Esophagus squamous epithelium (tissue), 5 donors: ENCODE measurements around the gene TSPAN9. TPM values are rescaled to one million over a fixed set of nuclear protein-coding genes. Genes with fewer than 3 reads are reported as not detected.

Experiments
- DNase-seq: peaks from one replicate; lab custom pipeline; 2025; lab: John Stamatoyannopoulos, UW
- H3K27ac ChIP-seq, 4 donors: fragments of 200-600 bp; sonication (generic); one replicate each; pipeline ENCODE4 v1.5.1; 2016 to 2019; ENCODE audit warnings: mild to moderate bottlenecking in 1 of 4
- H3K27me3 ChIP-seq, 4 donors: fragments of 200-600 bp; sonication (generic); 1 replicate in 3 of 4; 2 replicates in 1 of 4; pipeline versions ENCODE4 v1.5.1 to v1.6.0; 2017 to 2021; ENCODE audit warnings: antibody characterized with exemption in 1 of 4
- H3K36me3 ChIP-seq, 3 donors: fragments of 200-600 bp; sonication (generic); one replicate each; pipeline ENCODE4 v1.5.1; 2016 to 2019
- H3K4me1 ChIP-seq, 3 donors: fragments of 200-600 bp; sonication (generic); one replicate each; pipeline ENCODE4 v1.5.1; 2017 to 2019
- H3K4me3 ChIP-seq, 4 donors: fragments of 200-600 bp; sonication (generic); 1 replicate in 3 of 4; 2 replicates in 1 of 4; pipeline ENCODE4 v1.5.1; 2016 to 2019; ENCODE audit warnings: mild to moderate bottlenecking in 2 of 4, moderate library complexity in 1 of 4
- H3K9me3 ChIP-seq, 3 donors: fragments of 200-600 bp; sonication (generic); one replicate each; pipeline ENCODE4 v1.5.1; 2016 to 2019
- CTCF ChIP-seq, 6 experiments: fragments of 450-650 bp in 4 of 6; fragments of 200-600 bp in 2 of 6; sonication (generic) in 2 of 6; IDR thresholded peaks; one replicate each; pipeline ENCODE4 v1.5.1; 2016 to 2019; ENCODE audit warnings: antibody characterized with exemption in 6 of 6, mild to moderate bottlenecking in 4 of 6, moderate library complexity in 4 of 6
- POLR2A ChIP-seq, 4 donors: fragments of 450-650 bp; IDR thresholded peaks; one replicate each; pipeline ENCODE4 v1.6.1; 2017; ENCODE audit warnings: antibody characterized with exemption in 4 of 4, mild to moderate bottlenecking in 4 of 4, moderate library complexity in 3 of 4
- WGBS, 2 donors: methylation state at CpG; one replicate each; pipeline ENCODE4 v1.1.5; 2018; 5-methylcytosine and 5-hydroxymethylcytosine counted together
- intact Hi-C: fragments of 100-400 bp; cut with DNase I; formaldehyde crosslinking; loops from one replicate; pipeline ENCODE4 v1.15.0; 2022
- total RNA-seq, 4 donors: library from RNA; depleted of rRNA; stranded (reverse); fragments of >200 nt; gene quantifications; one replicate each; pipeline ENCODE4 v1.1.0, GENCODE V29; 2016
- donor health status: DM: yes; HTN: yes; CAD: no.

Gene TSPAN9
- total RNA-seq, 4 donors from 2014 or later: 10.6 to 23.7 (median 17.6) TPM

- peaks cover 0 to 23% (median 0%) of the 10 kb centered on the region in 3 donors for H3K36me3 ChIP-seq
- no peaks in the 10 kb centered on the region for H3K9me3 ChIP-seq
- TF ChIP-seq CTCF (IDR thresholded peaks at IDR 0.05) (no peak), POLR2A (IDR thresholded peaks at IDR 0.05) (no peak)
- no peak for DNase-seq
- no peaks in the 10 kb centered on the region for H3K27me3 ChIP-seq
- intact Hi-C loops: no loop called here
- H3K27ac ChIP-seq: no peak overlapping the region
- 81 to 88% methylated on average over 3 to 5 of the region's 10 CpGs for WGBS, 2 donors
- H3K4me3 ChIP-seq: no peak overlapping the region
- peaks cover 0 to 14% (median 0%) of the 10 kb centered on the region in 3 donors for H3K4me1 ChIP-seq
Observed at GRCh38 chr12:3242199-3242863, 165.2 kb downstream of the TSPAN9 start.

GRCh38 chr12:3243376-3244084 lies 166.4 kb downstream of the TSPAN9 start:
- no peak for DNase-seq
- Histone ChIP-seq H3K36me3 (peaks cover 0 to 19% (median 0%) of the 10 kb centered on the region in 3 donors), H3K4me3 (no peak overlapping the region), H3K9me3 (no peaks in the 10 kb centered on the region), H3K27me3 (no peaks in the 10 kb centered on the region), H3K27ac (no peak overlapping the region), H3K4me1 (peaks cover 0 to 19% (median 4%) of the 10 kb centered on the region in 3 donors)
- WGBS, 2 donors: 73 to 100% methylated on average over 1 to 3 of the region's 14 CpGs
- intact Hi-C loops: no loop called here
- no peak for TF ChIP-seq CTCF (IDR thresholded peaks at IDR 0.05)
- no peak for TF ChIP-seq POLR2A (IDR thresholded peaks at IDR 0.05)

GRCh38 chr12:3244219-3244750 lies 167.1 kb downstream of the TSPAN9 start:
- TF ChIP-seq CTCF (IDR thresholded peaks at IDR 0.05) (no peak), POLR2A (IDR thresholded peaks at IDR 0.05) (no peak)
- no peak for DNase-seq
- Histone ChIP-seq H3K27ac (no peak overlapping the region), H3K4me1 (peaks cover 0 to 19% (median 4%) of the 10 kb centered on the region in 3 donors), H3K36me3 (peaks cover 0 to 19% (median 0%) of the 10 kb centered on the region in 3 donors), H3K9me3 (no peaks in the 10 kb centered on the region), H3K27me3 (no peaks in the 10 kb centered on the region), H3K4me3 (no peak overlapping the region)
- intact Hi-C loops: no loop called here
- WGBS, 2 donors: 93% methylated on average over 3 to 12 of the region's 20 CpGs

- no peak for TF ChIP-seq POLR2A (IDR thresholded peaks at IDR 0.05)
- TF ChIP-seq CTCF (IDR thresholded peaks at IDR 0.05): no peak
- H3K4me1 ChIP-seq: peaks cover 0 to 19% (median 4%) of the 10 kb centered on the region in 3 donors
- H3K36me3 ChIP-seq: peaks cover 0 to 19% (median 0%) of the 10 kb centered on the region in 3 donors
- intact Hi-C loops: no loop called here
- no peak overlapping the region for H3K4me3 ChIP-seq
- 84% methylated on average over 3 to 4 of the region's 4 CpGs for WGBS, 2 donors
- H3K27me3 ChIP-seq: no peaks in the 10 kb centered on the region
- H3K9me3 ChIP-seq: no peaks in the 10 kb centered on the region
- DNase-seq: no peak
- no peak overlapping the region for H3K27ac ChIP-seq
Observed at GRCh38 chr12:3246253-3246652, 169.1 kb downstream of the TSPAN9 start.

- TF ChIP-seq POLR2A (IDR thresholded peaks at IDR 0.05): no peak
- TF ChIP-seq CTCF (IDR thresholded peaks at IDR 0.05): no peak
- Histone ChIP-seq H3K9me3 (no peaks in the 10 kb centered on the region), H3K27ac (no peak overlapping the region), H3K36me3 (peaks cover 0 to 19% (median 0%) of the 10 kb centered on the region in 3 donors), H3K4me3 (no peak overlapping the region), H3K4me1 (peaks cover 0 to 20% (median 10%) of the 10 kb centered on the region in 3 donors), H3K27me3 (no peaks in the 10 kb centered on the region)
- no peak for DNase-seq
- intact Hi-C loops: no loop called here
- 57 to 63% methylated on average over 8 to 10 of the region's 11 CpGs for WGBS, 2 donors
Observed at GRCh38 chr12:3247077-3247476, 169.9 kb downstream of the TSPAN9 start.
